ENCODE measurements around the gene PPFIBP1.

PPFIBP1 gene

GRCh38 chr12:27693403-27693802, 169.4 kb downstream of the PPFIBP1 start:
- Histone ChIP-seq H3K9ac (ENCODE audit: low read length) (no peak overlapping the region), H3K9me3 (ENCODE audit: insufficient read depth, low read depth, low read length) (no peaks in the 10 kb centered on the region), H2BK120ac (ENCODE audit: insufficient read depth, low read length, poor library complexity) (no peak overlapping the region), H3K4ac (ENCODE audit: low read depth, low read length) (no peak overlapping the region), H3K4me1 (ENCODE audit: control insufficient read depth in 1 of 2, insufficient read depth in 2 of 2, low read length in 2 of 2) (peaks cover 2 to 5% of the 10 kb centered on the region in 2 experiments), H3K79me1 (ENCODE audit: low read length) (no peaks in the 10 kb centered on the region), H3K18ac (ENCODE audit: low read length) (no peak overlapping the region), H4K12ac (ENCODE audit: low read depth, low read length) (no peak overlapping the region), H3K23ac (ENCODE audit: low read length) (no peak overlapping the region), H2BK5ac (ENCODE audit: low read depth, low read length, poor library complexity) (no peak overlapping the region), H2AFZ (ENCODE audit: insufficient read depth, low read length, poor library complexity) (no peak overlapping the region), H4K8ac (ENCODE audit: low read depth, low read length) (no peak overlapping the region), H3K27ac (ENCODE audit: low read depth, low read length) (no peak overlapping the region), H3K4me2 (ENCODE audit: low read length) (no peak overlapping the region), H3K14ac (ENCODE audit: low read length) (no peak overlapping the region), H2BK12ac (ENCODE audit: low read length) (no peak overlapping the region), H3K27me3 (ENCODE audit: insufficient read depth, low read length) (no peaks in the 10 kb centered on the region), H4K91ac (ENCODE audit: low read depth, low read length) (no peak overlapping the region), H3K4me3 (ENCODE audit: low read depth, low read length) (no peak overlapping the region), H3K36me3 (ENCODE audit: control insufficient read depth in 1 of 2, insufficient read depth in 2 of 2, low read length in 2 of 2) (peaks cover 27 to 47% of the 10 kb centered on the region in 2 experiments), H2AK5ac (ENCODE audit: low read length) (no peak overlapping the region), H3K79me2 (ENCODE audit: control insufficient read depth, insufficient read depth, low read length, poor library complexity) (no peaks in the 10 kb centered on the region)
- no peak for DNase-seq
- no CpG with 5 or more reads among the region's 2 CpGs for WGBS (ENCODE audit: extremely low coverage, insufficient coverage, insufficient read length)

DNA sequence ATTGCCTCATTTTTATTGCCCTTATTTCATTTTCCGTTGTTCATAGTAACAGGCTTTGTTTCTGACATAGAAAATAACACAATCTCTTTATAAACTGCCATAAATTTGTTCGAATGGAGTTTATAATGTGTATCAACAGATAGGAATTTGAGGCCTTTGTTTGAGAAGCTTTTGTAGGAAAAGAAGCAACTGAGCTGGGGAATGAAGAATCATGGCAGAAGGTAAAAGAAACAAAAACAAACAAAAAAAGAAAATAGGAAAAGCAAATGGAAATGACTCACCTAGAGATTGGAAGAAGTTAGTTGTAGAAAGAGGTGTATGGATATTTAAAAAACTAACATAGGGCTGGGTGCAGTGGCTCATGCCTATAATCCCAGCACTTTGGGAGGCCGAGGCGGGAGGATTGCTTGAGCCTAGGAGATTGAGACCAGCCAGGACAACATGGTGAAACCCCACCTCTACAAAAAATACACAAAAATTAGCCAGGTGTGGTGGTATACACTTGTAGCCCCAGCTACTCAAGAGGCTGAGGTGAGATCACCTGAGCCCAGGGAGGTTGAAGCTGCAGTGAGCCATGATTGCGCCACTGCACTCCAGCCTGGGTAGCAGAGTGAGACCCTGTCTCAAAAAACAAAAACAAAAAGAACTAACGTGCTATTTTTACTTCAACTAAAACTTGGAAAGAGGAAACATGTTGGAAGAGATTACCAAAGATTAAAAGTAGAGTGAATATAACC, 171.7 kb downstream of the PPFIBP1 start:
- Histone ChIP-seq H3K4ac (ENCODE audit: low read depth, low read length) (no peak overlapping the region), H3K9me3 (ENCODE audit: insufficient read depth, low read depth, low read length) (no peaks in the 10 kb centered on the region), H4K8ac (ENCODE audit: low read depth, low read length) (no peak overlapping the region), H3K9ac (ENCODE audit: low read length) (no peak overlapping the region), H3K79me2 (ENCODE audit: control insufficient read depth, insufficient read depth, low read length, poor library complexity) (no peaks in the 10 kb centered on the region), H3K27me3 (ENCODE audit: insufficient read depth, low read length) (no peaks in the 10 kb centered on the region), H3K79me1 (ENCODE audit: low read length) (no peaks in the 10 kb centered on the region), H4K12ac (ENCODE audit: low read depth, low read length) (no peak overlapping the region), H3K4me3 (ENCODE audit: low read depth, low read length) (no peak overlapping the region), H2AK5ac (ENCODE audit: low read length) (no peak overlapping the region), H3K4me1 (ENCODE audit: control insufficient read depth in 1 of 2, insufficient read depth in 2 of 2, low read length in 2 of 2) (peaks cover 2 to 5% of the 10 kb centered on the region in 2 experiments), H3K4me2 (ENCODE audit: low read length) (no peak overlapping the region), H3K23ac (ENCODE audit: low read length) (no peak overlapping the region), H4K91ac (ENCODE audit: low read depth, low read length) (no peak overlapping the region), H2BK5ac (ENCODE audit: low read depth, low read length, poor library complexity) (no peak overlapping the region), H2AFZ (ENCODE audit: insufficient read depth, low read length, poor library complexity) (no peak overlapping the region), H3K18ac (ENCODE audit: low read length) (no peak overlapping the region), H2BK120ac (ENCODE audit: insufficient read depth, low read length, poor library complexity) (no peak overlapping the region), H3K36me3 (ENCODE audit: control insufficient read depth in 1 of 2, insufficient read depth in 2 of 2, low read length in 2 of 2) (peaks cover 18 to 31% of the 10 kb centered on the region in 2 experiments), H3K14ac (ENCODE audit: low read length) (no peak overlapping the region), H2BK12ac (ENCODE audit: low read length) (no peak overlapping the region), H3K27ac (ENCODE audit: low read depth, low read length) (no peak overlapping the region)
- no peak for DNase-seq
- no CpG with 5 or more reads among the region's 6 CpGs for WGBS (ENCODE audit: extremely low coverage, insufficient coverage, insufficient read length)

- no peak within 1 kb of the TSS for H4K91ac ChIP-seq (ENCODE audit: low read depth, low read length)
- H3K27me3 ChIP-seq (ENCODE audit: insufficient read depth, low read length) = no peaks in the 10 kb centered on the region
- H3K9ac ChIP-seq (ENCODE audit: low read length) = no peak within 1 kb of the TSS
- H3K4me2 ChIP-seq (ENCODE audit: low read length) = no peak within 1 kb of the TSS
- WGBS (ENCODE audit: extremely low coverage, insufficient coverage, insufficient read length) = no CpG with 5 or more reads among the region's 5 CpGs
- no peak within 1 kb of the TSS for H3K14ac ChIP-seq (ENCODE audit: low read length)
- no peak within 1 kb of the TSS for H3K18ac ChIP-seq (ENCODE audit: low read length)
- H2BK5ac ChIP-seq (ENCODE audit: low read depth, low read length, poor library complexity) = no peak within 1 kb of the TSS
- peaks cover 15 to 28% of the 10 kb centered on the region in 2 experiments for H3K36me3 ChIP-seq (ENCODE audit: control insufficient read depth in 1 of 2, insufficient read depth in 2 of 2, low read length in 2 of 2)
- H3K79me2 ChIP-seq (ENCODE audit: control insufficient read depth, insufficient read depth, low read length, poor library complexity) = no peaks in the 10 kb centered on the region
- H3K79me1 ChIP-seq (ENCODE audit: low read length) = no peaks in the 10 kb centered on the region
- no peak within 1 kb of the TSS for H4K12ac ChIP-seq (ENCODE audit: low read depth, low read length)
- H3K4ac ChIP-seq (ENCODE audit: low read depth, low read length) = no peak within 1 kb of the TSS
- H3K27ac ChIP-seq (ENCODE audit: low read depth, low read length) = peak within 1 kb of the TSS; percentile 16
- no peak within 1 kb of the TSS for H2AFZ ChIP-seq (ENCODE audit: insufficient read depth, low read length, poor library complexity)
- H3K4me1 ChIP-seq (ENCODE audit: control insufficient read depth in 1 of 2, insufficient read depth in 2 of 2, low read length in 2 of 2) = peaks cover 2 to 5% of the 10 kb centered on the region in 2 experiments
- no peaks in the 10 kb centered on the region for H3K9me3 ChIP-seq (ENCODE audit: insufficient read depth, low read depth, low read length)
- no peak within 1 kb of the TSS for H3K23ac ChIP-seq (ENCODE audit: low read length)
- no peak within 1 kb of the TSS for H2BK12ac ChIP-seq (ENCODE audit: low read length)
- no peak within 1 kb of the TSS for H2AK5ac ChIP-seq (ENCODE audit: low read length)
- DNase-seq = no peak
- H3K4me3 ChIP-seq (ENCODE audit: low read depth, low read length) = no peak within 1 kb of the TSS
- no peak within 1 kb of the TSS for H2BK120ac ChIP-seq (ENCODE audit: insufficient read depth, low read length, poor library complexity)
- no peak within 1 kb of the TSS for H4K8ac ChIP-seq (ENCODE audit: low read depth, low read length)
Measured at GRCh38 chr12:27696293-27696652, 172.3 kb downstream of the PPFIBP1 start, which contains the start of gene REP15. Gene REP15 (plus strand): TSS chr12:27696447. CDS start chr12:27696563, 116 bp downstream.

GRCh38 chr12:27696864-27697564, 173.0 kb downstream of the PPFIBP1 start:
- H2BK120ac ChIP-seq (ENCODE audit: insufficient read depth, low read length, poor library complexity) = no peak overlapping the region
- no peak overlapping the region for H4K12ac ChIP-seq (ENCODE audit: low read depth, low read length)
- peak overlapping the region; percentile 16 for H3K27ac ChIP-seq (ENCODE audit: low read depth, low read length)
- no CpG with 5 or more reads among the region's 3 CpGs for WGBS (ENCODE audit: extremely low coverage, insufficient coverage, insufficient read length)
- no peaks in the 10 kb centered on the region for H3K79me1 ChIP-seq (ENCODE audit: low read length)
- H3K79me2 ChIP-seq (ENCODE audit: control insufficient read depth, insufficient read depth, low read length, poor library complexity) = no peaks in the 10 kb centered on the region
- no peak overlapping the region for H2AFZ ChIP-seq (ENCODE audit: insufficient read depth, low read length, poor library complexity)
- H3K27me3 ChIP-seq (ENCODE audit: insufficient read depth, low read length) = no peaks in the 10 kb centered on the region
- no peaks in the 10 kb centered on the region for H3K9me3 ChIP-seq (ENCODE audit: insufficient read depth, low read depth, low read length)
- peaks cover 15 to 25% of the 10 kb centered on the region in 2 experiments for H3K36me3 ChIP-seq (ENCODE audit: control insufficient read depth in 1 of 2, insufficient read depth in 2 of 2, low read length in 2 of 2)
- no peak overlapping the region for H3K4me3 ChIP-seq (ENCODE audit: low read depth, low read length)
- DNase-seq = no peak
- no peak overlapping the region for H4K91ac ChIP-seq (ENCODE audit: low read depth, low read length)
- H3K9ac ChIP-seq (ENCODE audit: low read length) = no peak overlapping the region
- peaks cover 2 to 5% of the 10 kb centered on the region in 2 experiments for H3K4me1 ChIP-seq (ENCODE audit: control insufficient read depth in 1 of 2, insufficient read depth in 2 of 2, low read length in 2 of 2)
- H2BK12ac ChIP-seq (ENCODE audit: low read length) = no peak overlapping the region
- H2BK5ac ChIP-seq (ENCODE audit: low read depth, low read length, poor library complexity) = no peak overlapping the region
- H3K4me2 ChIP-seq (ENCODE audit: low read length) = no peak overlapping the region
- no peak overlapping the region for H3K18ac ChIP-seq (ENCODE audit: low read length)
- no peak overlapping the region for H3K23ac ChIP-seq (ENCODE audit: low read length)
- H4K8ac ChIP-seq (ENCODE audit: low read depth, low read length) = no peak overlapping the region
- no peak overlapping the region for H2AK5ac ChIP-seq (ENCODE audit: low read length)
- H3K14ac ChIP-seq (ENCODE audit: low read length) = no peak overlapping the region
- H3K4ac ChIP-seq (ENCODE audit: low read depth, low read length) = no peak overlapping the region

Measured in trophoblast cell (in vitro differentiated cells and primary cell).